Measurements from ENCODE around the gene IL1F10.

IL1F10 gene

GRCh38 chr2:113068706-113069485, 1.1 kb downstream of the IL1F10 start:
- H3K79me2 ChIP-seq = no peaks in the 10 kb centered on the region
- TF ChIP-seq CTCF (IDR thresholded peaks at IDR 0.05) = no peak

GRCh38 chr2:113069676-113070605, 2.2 kb downstream of the IL1F10 start:
- Histone ChIP-seq H3K4me2 (ENCODE audit: low read length) (no peak overlapping the region), H3K9ac (no peak overlapping the region), H3K27ac (no peak overlapping the region), H3K27me3 (ENCODE audit: control insufficient read depth, insufficient read depth, low read length) (no peaks in the 10 kb centered on the region), H3K36me3 (ENCODE audit: control insufficient read depth, insufficient read depth, low read length) (no peaks in the 10 kb centered on the region), H3K4me1 (no peaks in the 10 kb centered on the region), H3K9me3 (ENCODE audit: control insufficient read depth, low read length) (no peaks in the 10 kb centered on the region), H2AFZ (no peak overlapping the region), H3K4me3 (ENCODE audit: low read depth, low read length) (no peak overlapping the region), H3K79me2 (no peaks in the 10 kb centered on the region)
- TF ChIP-seq CTCF (IDR thresholded peaks at IDR 0.05) = no peak

More at GRCh38 chr2:113068706-113069485, 1.1 kb downstream of the IL1F10 start:
- no peak overlapping the region for H3K4me3 ChIP-seq (ENCODE audit: low read depth, low read length)
- no peak overlapping the region for H3K4me2 ChIP-seq (ENCODE audit: low read length)
- H3K4me1 ChIP-seq = no peaks in the 10 kb centered on the region
- no peak overlapping the region for H2AFZ ChIP-seq
- H3K27ac ChIP-seq = no peak overlapping the region
- no peak overlapping the region for H3K9ac ChIP-seq
- no peaks in the 10 kb centered on the region for H3K9me3 ChIP-seq (ENCODE audit: control insufficient read depth, low read length)
- no peaks in the 10 kb centered on the region for H3K27me3 ChIP-seq (ENCODE audit: control insufficient read depth, insufficient read depth, low read length)
- H3K36me3 ChIP-seq (ENCODE audit: control insufficient read depth, insufficient read depth, low read length) = no peaks in the 10 kb centered on the region

GRCh38 chr2:113070606-113070975, 2.8 kb downstream of the IL1F10 start:
- TF ChIP-seq CTCF (IDR thresholded peaks at IDR 0.05) = no peak
- Histone ChIP-seq H3K9ac (no peak overlapping the region), H3K36me3 (ENCODE audit: control insufficient read depth, insufficient read depth, low read length) (no peaks in the 10 kb centered on the region), H3K4me2 (ENCODE audit: low read length) (no peak overlapping the region), H3K9me3 (ENCODE audit: control insufficient read depth, low read length) (no peaks in the 10 kb centered on the region), H2AFZ (no peak overlapping the region), H3K4me1 (no peaks in the 10 kb centered on the region), H3K4me3 (ENCODE audit: low read depth, low read length) (no peak overlapping the region), H3K27ac (no peak overlapping the region), H3K27me3 (ENCODE audit: control insufficient read depth, insufficient read depth, low read length) (no peaks in the 10 kb centered on the region), H3K79me2 (no peaks in the 10 kb centered on the region)

- no peak for TF ChIP-seq CTCF (IDR thresholded peaks at IDR 0.05)
- H3K27me3 ChIP-seq (ENCODE audit: control insufficient read depth, insufficient read depth, low read length) = no peaks in the 10 kb centered on the region
- no peak overlapping the region for H3K4me2 ChIP-seq (ENCODE audit: low read length)
- no peaks in the 10 kb centered on the region for H3K36me3 ChIP-seq (ENCODE audit: control insufficient read depth, insufficient read depth, low read length)
- no peaks in the 10 kb centered on the region for H3K4me1 ChIP-seq
- no peak overlapping the region for H3K27ac ChIP-seq
- no peaks in the 10 kb centered on the region for H3K79me2 ChIP-seq
- H2AFZ ChIP-seq = no peak overlapping the region
- no peak overlapping the region for H3K4me3 ChIP-seq (ENCODE audit: low read depth, low read length)
- H3K9ac ChIP-seq = no peak overlapping the region
- no peaks in the 10 kb centered on the region for H3K9me3 ChIP-seq (ENCODE audit: control insufficient read depth, low read length)
Measured at GRCh38 chr2:113072584-113072983, 4.8 kb downstream of the IL1F10 start.

Data from parathyroid adenoma (tissue), 2 donors.